GM21526 (cell line): Measurements from ENCODE around the gene CTBP1.

Experiments
- ATAC-seq: cut with Tn5 transposase; IDR thresholded peaks from one replicate; pipeline ENCODE4 v1.9.1; 2021; ENCODE audit warnings: moderate library complexity; ENCODE audit not compliant: unreplicated experiment, low FRiP score

Gene CTBP1

GRCh38 chr4:1212546-1213335 lies 36.2 kb downstream of the CTBP1 start:
- ATAC-seq, result no peak

GRCh38 chr4:1211891-1212545 lies 36.9 kb downstream of the CTBP1 start:
- no peak for ATAC-seq

- ATAC-seq, result no peak
Observed at GRCh38 chr4:1211371-1211770, 37.6 kb downstream of the CTBP1 start.

GRCh38 chr4:1210971-1211370 lies 38.0 kb downstream of the CTBP1 start:
- no peak for ATAC-seq

- ATAC-seq, result no peak
Observed at GRCh38 chr4:1210241-1210841, 38.6 kb downstream of the CTBP1 start.

GRCh38 chr4:1209821-1210220 lies 39.1 kb downstream of the CTBP1 start:
- ATAC-seq, result no peak

- no peak for ATAC-seq
Observed at GRCh38 chr4:1208970-1209704, 39.8 kb downstream of the CTBP1 start.

GRCh38 chr4:1208266-1208961 lies 40.5 kb downstream of the CTBP1 start:
- ATAC-seq, result no peak

GRCh38 chr4:1207603-1208265 lies 41.2 kb downstream of the CTBP1 start:
- no peak for ATAC-seq

GRCh38 chr4:1207157-1207470 lies 41.8 kb downstream of the CTBP1 start:
- no peak for ATAC-seq

- ATAC-seq, result no peak
Observed at GRCh38 chr4:1206299-1207156, 42.4 kb downstream of the CTBP1 start.

GRCh38 chr4:1205586-1206298 lies 43.2 kb downstream of the CTBP1 start:
- ATAC-seq, result no peak

GRCh38 chr4:1204828-1205585 lies 43.9 kb downstream of the CTBP1 start:
- no peak for ATAC-seq

- no peak for ATAC-seq
Observed at GRCh38 chr4:1204286-1204827, 44.6 kb downstream of the CTBP1 start.

GRCh38 chr4:1203026-1203616 lies 45.8 kb downstream of the CTBP1 start:
- ATAC-seq, result no peak

GRCh38 chr4:1202526-1203011 lies 46.4 kb downstream of the CTBP1 start:
- no peak for ATAC-seq
